Ishikawa (cell line): ENCODE data around the gene SH2D7.

Experiments
- CEBPB ChIP-seq: IDR thresholded peaks from 2 replicates; pipeline ENCODE4 v1.6.1; 2012
- CREB1 ChIP-seq: IDR thresholded peaks from 2 replicates; pipeline ENCODE4 v1.6.1; 2012; ENCODE audit warnings: low read depth
- EGR1 ChIP-seq: IDR thresholded peaks from 2 replicates; pipeline ENCODE4 v1.6.1; 2012
- EP300 ChIP-seq: IDR thresholded peaks from 2 replicates; pipeline ENCODE4 v1.6.1; 2012; ENCODE audit warnings: borderline replicate concordance
- FOXM1 ChIP-seq: IDR thresholded peaks from 2 replicates; pipeline ENCODE4 v1.6.1; 2012; ENCODE audit warnings: low read depth, borderline replicate concordance
- NFIC ChIP-seq: IDR thresholded peaks from 2 replicates; pipeline ENCODE4 v1.6.1; 2012
- RAD21 ChIP-seq: IDR thresholded peaks from 2 replicates; pipeline ENCODE4 v1.6.1; 2012; ENCODE audit warnings: low read depth
- TAF1 ChIP-seq: IDR thresholded peaks from 2 replicates; pipeline ENCODE4 v1.6.1; 2012; ENCODE audit warnings: low read depth, mild to moderate bottlenecking
- TCF12 ChIP-seq: IDR thresholded peaks from 2 replicates; pipeline ENCODE4 v1.6.1; 2012; ENCODE audit warnings: low read depth
- TEAD4 ChIP-seq: IDR thresholded peaks from 2 replicates; pipeline ENCODE4 v1.6.1; 2012
- YY1 ChIP-seq: IDR thresholded peaks from 2 replicates; pipeline ENCODE4 v1.6.1; 2012; ENCODE audit warnings: low read depth
- TF ChIP-seq, protein P1 (sequence below): IDR thresholded peaks from 2 replicates; pipeline ENCODE4 v1.6.1; 2012; ENCODE audit warnings: low read depth, mild to moderate bottlenecking
- TF ChIP-seq, protein P2 (sequence below): IDR thresholded peaks from 2 replicates; pipeline ENCODE4 v1.6.1; 2012
- TF ChIP-seq, protein P3 (sequence below): IDR thresholded peaks from 2 replicates; pipeline ENCODE4 v1.6.1; 2012

DNA sequence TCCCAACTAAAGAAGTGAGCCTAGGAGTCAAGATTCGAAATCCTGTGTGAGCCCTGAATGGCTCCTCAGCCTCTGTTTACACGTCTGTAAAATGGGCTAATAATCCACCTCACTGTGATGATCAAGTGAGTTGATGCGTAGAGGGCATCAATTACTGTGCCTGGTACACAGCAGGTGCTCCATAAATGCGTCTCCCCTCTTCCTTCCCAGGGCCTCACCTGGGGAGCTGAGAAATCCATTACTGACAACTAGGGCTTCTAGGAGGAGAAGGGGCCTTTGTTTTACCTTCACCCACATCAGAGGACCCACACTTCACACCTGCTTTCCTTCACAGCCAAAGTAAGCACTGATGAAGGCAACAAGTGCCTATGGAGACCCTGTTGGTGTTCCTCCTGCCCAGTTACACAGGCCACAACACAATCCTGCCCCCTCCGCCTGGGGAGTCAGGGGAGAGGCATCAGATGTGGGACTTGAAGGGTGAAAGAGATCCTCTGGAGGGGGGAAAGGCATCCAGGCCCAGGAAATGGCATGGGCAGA is 37.5 kb downstream of the SH2D7 start:
- TF ChIP-seq, protein P1, sequence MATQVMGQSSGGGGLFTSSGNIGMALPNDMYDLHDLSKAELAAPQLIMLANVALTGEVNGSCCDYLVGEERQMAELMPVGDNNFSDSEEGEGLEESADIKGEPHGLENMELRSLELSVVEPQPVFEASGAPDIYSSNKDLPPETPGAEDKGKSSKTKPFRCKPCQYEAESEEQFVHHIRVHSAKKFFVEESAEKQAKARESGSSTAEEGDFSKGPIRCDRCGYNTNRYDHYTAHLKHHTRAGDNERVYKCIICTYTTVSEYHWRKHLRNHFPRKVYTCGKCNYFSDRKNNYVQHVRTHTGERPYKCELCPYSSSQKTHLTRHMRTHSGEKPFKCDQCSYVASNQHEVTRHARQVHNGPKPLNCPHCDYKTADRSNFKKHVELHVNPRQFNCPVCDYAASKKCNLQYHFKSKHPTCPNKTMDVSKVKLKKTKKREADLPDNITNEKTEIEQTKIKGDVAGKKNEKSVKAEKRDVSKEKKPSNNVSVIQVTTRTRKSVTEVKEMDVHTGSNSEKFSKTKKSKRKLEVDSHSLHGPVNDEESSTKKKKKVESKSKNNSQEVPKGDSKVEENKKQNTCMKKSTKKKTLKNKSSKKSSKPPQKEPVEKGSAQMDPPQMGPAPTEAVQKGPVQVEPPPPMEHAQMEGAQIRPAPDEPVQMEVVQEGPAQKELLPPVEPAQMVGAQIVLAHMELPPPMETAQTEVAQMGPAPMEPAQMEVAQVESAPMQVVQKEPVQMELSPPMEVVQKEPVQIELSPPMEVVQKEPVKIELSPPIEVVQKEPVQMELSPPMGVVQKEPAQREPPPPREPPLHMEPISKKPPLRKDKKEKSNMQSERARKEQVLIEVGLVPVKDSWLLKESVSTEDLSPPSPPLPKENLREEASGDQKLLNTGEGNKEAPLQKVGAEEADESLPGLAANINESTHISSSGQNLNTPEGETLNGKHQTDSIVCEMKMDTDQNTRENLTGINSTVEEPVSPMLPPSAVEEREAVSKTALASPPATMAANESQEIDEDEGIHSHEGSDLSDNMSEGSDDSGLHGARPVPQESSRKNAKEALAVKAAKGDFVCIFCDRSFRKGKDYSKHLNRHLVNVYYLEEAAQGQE: no peak
- TF ChIP-seq EP300: no peak
- no peak for TF ChIP-seq NFIC
- no peak for TF ChIP-seq FOXM1
- no peak for TF ChIP-seq YY1
- TF ChIP-seq TAF1: no peak
- no peak for TF ChIP-seq CREB1
- no peak for TF ChIP-seq RAD21
- no peak for TF ChIP-seq EGR1
- no peak for TF ChIP-seq CEBPB
- TF ChIP-seq, protein P2, sequence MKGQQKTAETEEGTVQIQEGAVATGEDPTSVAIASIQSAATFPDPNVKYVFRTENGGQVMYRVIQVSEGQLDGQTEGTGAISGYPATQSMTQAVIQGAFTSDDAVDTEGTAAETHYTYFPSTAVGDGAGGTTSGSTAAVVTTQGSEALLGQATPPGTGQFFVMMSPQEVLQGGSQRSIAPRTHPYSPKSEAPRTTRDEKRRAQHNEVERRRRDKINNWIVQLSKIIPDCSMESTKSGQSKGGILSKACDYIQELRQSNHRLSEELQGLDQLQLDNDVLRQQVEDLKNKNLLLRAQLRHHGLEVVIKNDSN: no peak
- no peak for TF ChIP-seq TEAD4
- TF ChIP-seq, protein P3, sequence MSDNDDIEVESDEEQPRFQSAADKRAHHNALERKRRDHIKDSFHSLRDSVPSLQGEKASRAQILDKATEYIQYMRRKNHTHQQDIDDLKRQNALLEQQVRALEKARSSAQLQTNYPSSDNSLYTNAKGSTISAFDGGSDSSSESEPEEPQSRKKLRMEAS: no peak
- no peak for TF ChIP-seq TCF12
